Neural progenitor cell (in vitro differentiated cells): ENCODE measurements around the gene RNF114. TPM values are rescaled to one million over a fixed set of nuclear protein-coding genes. Genes with fewer than 3 reads are reported as not detected.

Experiments
- DNase-seq: peaks from one replicate; pipeline ENCODE4 v3.0.0-alpha.2; 2016; ENCODE audit warnings: low spot score
- H2AFZ ChIP-seq: fragments of 200-600 bp; sonication (generic); replicated peaks from 2 replicates; pipeline ENCODE4 v1.6.1; 2016; ENCODE audit warnings: antibody characterized with exemption
- H3F3A ChIP-seq: fragments of 200-600 bp; sonication (generic); 2 replicates; pipeline ENCODE4 v1.6.1; 2016; ENCODE audit warnings: antibody characterized with exemption, low read depth
- H3K27ac ChIP-seq: fragments of 200-600 bp; sonication (generic); 2 replicates; pipeline ENCODE4 v1.5.1; 2016; ENCODE audit warnings: mild to moderate bottlenecking
- H3K27me3 ChIP-seq: fragments of 200-600 bp; sonication (generic); 2 replicates; pipeline ENCODE4 v1.6.1; 2016; ENCODE audit warnings: mild to moderate bottlenecking, moderate library complexity
- H3K36me3 ChIP-seq: fragments of 200-600 bp; sonication (generic); 2 replicates; pipeline ENCODE4 v1.5.1; 2016
- H3K4me1 ChIP-seq: fragments of 200-600 bp; sonication (generic); 2 replicates; pipeline ENCODE4 v1.6.1; 2016; ENCODE audit warnings: mixed run types
- H3K4me2 ChIP-seq: fragments of 200-600 bp; sonication (generic); 2 replicates; pipeline ENCODE4 v1.6.1; 2016
- H3K4me3 ChIP-seq: fragments of 200-600 bp; sonication (generic); 2 replicates; pipeline ENCODE4 v1.5.1; 2016
- H3K79me2 ChIP-seq: fragments of 200-600 bp; sonication (generic); 2 replicates; pipeline ENCODE4 v1.6.1; 2016; ENCODE audit warnings: low read depth
- H3K9ac ChIP-seq: fragments of 200-600 bp; sonication (generic); 2 replicates; pipeline ENCODE4 v1.6.1; 2016
- H3K9me3 ChIP-seq: fragments of 200-600 bp; sonication (generic); 2 replicates; pipeline ENCODE4 v1.5.1; 2016; ENCODE audit warnings: low read depth
- H4K20me1 ChIP-seq: fragments of 200-600 bp; sonication (generic); 2 replicates; pipeline ENCODE4 v1.6.1; 2016; ENCODE audit warnings: low read depth
- H3K27ac Mint-ChIP-seq: 3 replicates; pipeline ENCODE4 v1.8.0; 2021; ENCODE audit warnings: mixed read lengths
- H3K27me3 Mint-ChIP-seq: 2 replicates; pipeline ENCODE4 v1.8.0; 2022; ENCODE audit warnings: low read depth, mild to moderate bottlenecking, inconsistent platforms, moderate library complexity, mixed read lengths; ENCODE audit not compliant: insufficient read depth
- H3K36me3 Mint-ChIP-seq: 3 replicates; pipeline ENCODE4 v1.8.0; 2021; ENCODE audit warnings: mixed read lengths
- H3K4me1 Mint-ChIP-seq: 3 replicates; pipeline ENCODE4 v1.8.0; 2021; ENCODE audit warnings: mixed read lengths
- H3K4me3 Mint-ChIP-seq: 3 replicates; pipeline ENCODE4 v1.8.0; 2021; ENCODE audit warnings: mild to moderate bottlenecking, moderate library complexity, mixed read lengths
- H3K9me3 Mint-ChIP-seq: 3 replicates; pipeline ENCODE4 v1.8.0; 2020; ENCODE audit warnings: mixed read lengths
- CTCF ChIP-seq: fragments of 200-600 bp; sonication (generic); IDR thresholded peaks from 2 replicates; pipeline ENCODE4 v1.5.1; 2017; ENCODE audit warnings: antibody characterized with exemption, mild to moderate bottlenecking
- EZH2 ChIP-seq: fragments of 200-600 bp; sonication (generic); IDR thresholded peaks from 2 replicates; pipeline ENCODE4 v1.6.1; 2017; ENCODE audit warnings: antibody characterized with exemption, mild to moderate bottlenecking, moderate library complexity
- EZH2phosphoT487 ChIP-seq: fragments of 200-600 bp; sonication (generic); IDR thresholded peaks from 2 replicates; pipeline ENCODE4 v1.6.1; 2017; ENCODE audit warnings: antibody characterized with exemption
- total RNA-seq: library from RNA; depleted of rRNA; stranded (reverse); fragments of >200 nt; gene quantifications from 2 replicates; pipeline ENCODE4 v1.2.3, GENCODE V29; 2015; ENCODE audit warnings: low replicate concordance

The RNF114 gene
- total RNA-seq, 1 donor from 2014 or later = 41.3 TPM

GRCh38 chr20:49985157-49985556 lies 49.0 kb downstream of the RNF114 start:
- H3K27ac ChIP-seq = no peak overlapping the region
- no peak overlapping the region for H3K27ac Mint-ChIP-seq
- H3K36me3 ChIP-seq = no peaks in the 10 kb centered on the region
- no peaks in the 10 kb centered on the region for H3K9me3 Mint-ChIP-seq
- peaks cover 70% of the 10 kb centered on the region for H3K4me1 ChIP-seq
- H3F3A ChIP-seq = peaks cover 61% of the 10 kb centered on the region
- H4K20me1 ChIP-seq = peaks cover 13% of the 10 kb centered on the region
- peaks cover 22% of the 10 kb centered on the region for H3K27me3 ChIP-seq
- H2AFZ ChIP-seq = no peak overlapping the region
- peaks cover 15% of the 10 kb centered on the region for H3K27me3 Mint-ChIP-seq
- H3K9ac ChIP-seq = no peak overlapping the region
- no peaks in the 10 kb centered on the region for H3K9me3 ChIP-seq
- peaks cover 16% of the 10 kb centered on the region for H3K79me2 ChIP-seq
- H3K4me3 ChIP-seq = no peak overlapping the region
- DNase-seq = no peak
- no peaks in the 10 kb centered on the region for H3K36me3 Mint-ChIP-seq
- TF ChIP-seq CTCF (no peak), EZH2 (no peak), EZH2phosphoT487 (no peak)
- H3K4me3 Mint-ChIP-seq = peak overlapping the region; percentile 73
- peak overlapping the region; percentile 61 for H3K4me2 ChIP-seq
- H3K4me1 Mint-ChIP-seq = peaks cover 78% of the 10 kb centered on the region

- H3K27ac Mint-ChIP-seq = no peak overlapping the region
- H3K27me3 Mint-ChIP-seq = peaks cover 11% of the 10 kb centered on the region
- no peaks in the 10 kb centered on the region for H3K36me3 ChIP-seq
- peaks cover 16% of the 10 kb centered on the region for H3K79me2 ChIP-seq
- H3K27ac ChIP-seq = no peak overlapping the region
- no peak for TF ChIP-seq EZH2phosphoT487
- no peak for TF ChIP-seq CTCF
- TF ChIP-seq EZH2 = no peak
- H3K4me1 Mint-ChIP-seq = peaks cover 79% of the 10 kb centered on the region
- no peaks in the 10 kb centered on the region for H3K9me3 Mint-ChIP-seq
- no peak overlapping the region for H3K4me3 ChIP-seq
- H3K9ac ChIP-seq = no peak overlapping the region
- DNase-seq = no peak
- H3K4me3 Mint-ChIP-seq = peak overlapping the region; percentile 73
- peaks cover 18% of the 10 kb centered on the region for H3K27me3 ChIP-seq
- H4K20me1 ChIP-seq = peaks cover 13% of the 10 kb centered on the region
- H2AFZ ChIP-seq = no peak overlapping the region
- peaks cover 61% of the 10 kb centered on the region for H3F3A ChIP-seq
- H3K9me3 ChIP-seq = no peaks in the 10 kb centered on the region
- H3K4me2 ChIP-seq = peak overlapping the region; percentile 61
- no peaks in the 10 kb centered on the region for H3K36me3 Mint-ChIP-seq
- peaks cover 70% of the 10 kb centered on the region for H3K4me1 ChIP-seq
These were observed 49.4 kb downstream of the RNF114 start for GRCh38 chr20:49985617-49986016.

GRCh38 chr20:49986049-49986448 lies 49.9 kb downstream of the RNF114 start:
- no peak overlapping the region for H3K4me3 ChIP-seq
- no peaks in the 10 kb centered on the region for H3K9me3 ChIP-seq
- H3K27ac Mint-ChIP-seq = no peak overlapping the region
- no peak for DNase-seq
- no peaks in the 10 kb centered on the region for H3K36me3 Mint-ChIP-seq
- peaks cover 79% of the 10 kb centered on the region for H3K4me1 Mint-ChIP-seq
- TF ChIP-seq EZH2 = no peak
- TF ChIP-seq EZH2phosphoT487 = no peak
- TF ChIP-seq CTCF = no peak
- H3F3A ChIP-seq = peaks cover 61% of the 10 kb centered on the region
- peaks cover 69% of the 10 kb centered on the region for H3K4me1 ChIP-seq
- peaks cover 16% of the 10 kb centered on the region for H3K79me2 ChIP-seq
- H3K27me3 Mint-ChIP-seq = peaks cover 8% of the 10 kb centered on the region
- no peaks in the 10 kb centered on the region for H3K36me3 ChIP-seq
- H3K4me3 Mint-ChIP-seq = peak overlapping the region; percentile 17
- H3K9ac ChIP-seq = no peak overlapping the region
- no peaks in the 10 kb centered on the region for H3K9me3 Mint-ChIP-seq
- peak overlapping the region; percentile 61 for H3K4me2 ChIP-seq
- H3K27ac ChIP-seq = no peak overlapping the region
- H3K27me3 ChIP-seq = peaks cover 13% of the 10 kb centered on the region
- no peak overlapping the region for H2AFZ ChIP-seq
- H4K20me1 ChIP-seq = peaks cover 13% of the 10 kb centered on the region
